Calu3 (cell line): ENCODE results near the gene ARHGEF19. TPM values are rescaled to one million over a fixed set of nuclear protein-coding genes. Genes with fewer than 3 reads are reported as not detected.
"Not testable (repeated sequence)": the region's sequence is repeated elsewhere in the genome, so short reads cannot be mapped to it uniquely, and the experiment has no call there.

Source experiments
- BruUV-seq: library from RNA; stranded (reverse); fragments of 400-500 nt; replicated peaks from 2 replicates; lab custom pipeline; 2021; lab: Mats Ljungman, UMichigan
- CTCF ChIA-PET: fragments of 300-600 bp; sonication (Branson Sonifier 250); formaldehyde crosslinking; loops from one replicate; lab custom pipeline; 2022; ENCODE audit warnings: antibody characterized with exemption; lab: Charles Lee
- DNase-seq: peaks from one replicate; pipeline ENCODE4 v3.0.0; 2022
- H3K27ac Mint-ChIP-seq: one replicate; pipeline ENCODE4 v1.8.0; 2022; ENCODE audit warnings: mixed read lengths; ENCODE audit not compliant: unreplicated experiment
- H3K27me3 Mint-ChIP-seq: one replicate; pipeline ENCODE4 v1.8.0; 2022; ENCODE audit warnings: mixed read lengths; ENCODE audit not compliant: unreplicated experiment
- H3K36me3 Mint-ChIP-seq: one replicate; pipeline ENCODE4 v1.8.0; 2022; ENCODE audit warnings: mild to moderate bottlenecking, moderate library complexity, mixed read lengths; ENCODE audit not compliant: insufficient read depth, unreplicated experiment
- H3K4me1 Mint-ChIP-seq: one replicate; pipeline ENCODE4 v1.8.0; 2022; ENCODE audit warnings: mild to moderate bottlenecking, low read depth, mixed read lengths; ENCODE audit not compliant: unreplicated experiment
- H3K4me3 Mint-ChIP-seq: one replicate; pipeline ENCODE4 v1.8.0; 2022; ENCODE audit warnings: mild to moderate bottlenecking, low read depth, moderate library complexity, mixed read lengths; ENCODE audit not compliant: unreplicated experiment
- H3K9me3 Mint-ChIP-seq: one replicate; pipeline ENCODE4 v1.8.0; 2022; ENCODE audit warnings: low read depth, mixed read lengths; ENCODE audit not compliant: unreplicated experiment
- intact Hi-C: fragments of 100-400 bp; cut with micrococcal nuclease; formaldehyde crosslinking; loops from one replicate; pipeline ENCODE4 v1.10.0; 2022; ENCODE audit not compliant: unreplicated experiment
- total RNA-seq: library from RNA; stranded (reverse); gene quantifications from 2 replicates; pipeline ENCODE4 v1.2.3, GENCODE V29; 2022
- TF ChIP-seq, protein P1 (sequence below): fragments of 200-600 bp; IDR thresholded peaks from one replicate; pipeline ENCODE4 v1.8.0; 2022; ENCODE audit warnings: antibody characterized with exemption; ENCODE audit not compliant: unreplicated experiment

ARHGEF19 gene
- total RNA-seq, 1 experiment from 2014 or later: 17.2 TPM

- no TSS peak for BruUV-seq
- Mint-ChIP-seq H3K9me3 (no peaks in the 10 kb centered on the region), H3K36me3 (peaks cover 8% of the 10 kb centered on the region), H3K27me3 (no peaks in the 10 kb centered on the region), H3K4me1 (no peaks in the 10 kb centered on the region), H3K27ac (no peak overlapping the region), H3K4me3 (no peak overlapping the region)
- intact Hi-C loops: no loop called here
- TF ChIP-seq, protein P1, sequence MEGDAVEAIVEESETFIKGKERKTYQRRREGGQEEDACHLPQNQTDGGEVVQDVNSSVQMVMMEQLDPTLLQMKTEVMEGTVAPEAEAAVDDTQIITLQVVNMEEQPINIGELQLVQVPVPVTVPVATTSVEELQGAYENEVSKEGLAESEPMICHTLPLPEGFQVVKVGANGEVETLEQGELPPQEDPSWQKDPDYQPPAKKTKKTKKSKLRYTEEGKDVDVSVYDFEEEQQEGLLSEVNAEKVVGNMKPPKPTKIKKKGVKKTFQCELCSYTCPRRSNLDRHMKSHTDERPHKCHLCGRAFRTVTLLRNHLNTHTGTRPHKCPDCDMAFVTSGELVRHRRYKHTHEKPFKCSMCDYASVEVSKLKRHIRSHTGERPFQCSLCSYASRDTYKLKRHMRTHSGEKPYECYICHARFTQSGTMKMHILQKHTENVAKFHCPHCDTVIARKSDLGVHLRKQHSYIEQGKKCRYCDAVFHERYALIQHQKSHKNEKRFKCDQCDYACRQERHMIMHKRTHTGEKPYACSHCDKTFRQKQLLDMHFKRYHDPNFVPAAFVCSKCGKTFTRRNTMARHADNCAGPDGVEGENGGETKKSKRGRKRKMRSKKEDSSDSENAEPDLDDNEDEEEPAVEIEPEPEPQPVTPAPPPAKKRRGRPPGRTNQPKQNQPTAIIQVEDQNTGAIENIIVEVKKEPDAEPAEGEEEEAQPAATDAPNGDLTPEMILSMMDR: no peak
- CTCF ChIA-PET: interaction anchor here (0.6 kb wide), 1 partner anchor 192 kb away, joined by 3 read pairs; no protein-coding TSS in a partner anchor
- DNase-seq: no peak
Measured at GRCh38 chr1:16199700-16200099, 12.8 kb downstream of the ARHGEF19 start.

DNA sequence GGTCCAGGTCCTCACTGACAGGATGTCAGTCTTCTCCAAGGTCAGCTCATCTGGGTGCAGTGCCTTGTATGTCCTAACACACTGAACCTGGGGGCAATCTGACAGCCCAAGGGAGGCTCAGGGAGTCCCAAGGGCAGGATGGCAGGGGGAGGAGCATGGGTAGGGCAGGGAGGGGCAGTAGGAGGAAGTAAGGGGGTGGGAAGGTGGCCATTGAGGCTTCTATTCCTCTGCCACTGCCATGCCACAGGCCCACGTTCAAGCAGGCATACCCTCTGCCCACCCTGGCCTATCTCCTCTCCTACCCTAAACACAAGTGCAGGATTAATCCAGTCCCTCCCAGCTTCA, 13.3 kb downstream of the ARHGEF19 start:
- CTCF ChIA-PET: no interaction called here
- no TSS peak for BruUV-seq

GRCh38 chr1:16198444-16199156, 13.9 kb downstream of the ARHGEF19 start:
- intact Hi-C loops: no loop called here
- no peaks in the 10 kb centered on the region for H3K4me1 Mint-ChIP-seq
- BruUV-seq: no TSS peak

More for the DNA sequence above, 13.3 kb downstream of the ARHGEF19 start:
- intact Hi-C loops: no loop called here
- peaks cover 5% of the 10 kb centered on the region for H3K36me3 Mint-ChIP-seq
- no peaks in the 10 kb centered on the region for H3K4me1 Mint-ChIP-seq
- H3K9me3 Mint-ChIP-seq: no peaks in the 10 kb centered on the region
- DNase-seq: no peak
- H3K4me3 Mint-ChIP-seq: no peak overlapping the region
- TF ChIP-seq, protein P1: no peak
- H3K27me3 Mint-ChIP-seq: no peaks in the 10 kb centered on the region
- peak overlapping the region; percentile 54 for H3K27ac Mint-ChIP-seq

GRCh38 chr1:16196874-16197273, 15.6 kb downstream of the ARHGEF19 start:
- intact Hi-C loops: no loop called here
- no peaks in the 10 kb centered on the region for H3K27me3 Mint-ChIP-seq
- H3K4me3 Mint-ChIP-seq: no peak overlapping the region
- no peaks in the 10 kb centered on the region for H3K9me3 Mint-ChIP-seq
- no peaks in the 10 kb centered on the region for H3K4me1 Mint-ChIP-seq
- CTCF ChIA-PET: no interaction called here
- BruUV-seq: no TSS peak
- DNase-seq: no peak
- no peak overlapping the region for H3K27ac Mint-ChIP-seq
- TF ChIP-seq, protein P1: no peak
- no peaks in the 10 kb centered on the region for H3K36me3 Mint-ChIP-seq

More at GRCh38 chr1:16198444-16199156, 13.9 kb downstream of the ARHGEF19 start:
- Mint-ChIP-seq H3K27me3 (no peaks in the 10 kb centered on the region), H3K9me3 (no peaks in the 10 kb centered on the region), H3K27ac (peak overlapping the region; percentile 54), H3K4me3 (no peak overlapping the region), H3K36me3 (peaks cover 4% of the 10 kb centered on the region)
- TF ChIP-seq, protein P1: no peak
- CTCF ChIA-PET: no interaction called here
- no peak for DNase-seq

DNA sequence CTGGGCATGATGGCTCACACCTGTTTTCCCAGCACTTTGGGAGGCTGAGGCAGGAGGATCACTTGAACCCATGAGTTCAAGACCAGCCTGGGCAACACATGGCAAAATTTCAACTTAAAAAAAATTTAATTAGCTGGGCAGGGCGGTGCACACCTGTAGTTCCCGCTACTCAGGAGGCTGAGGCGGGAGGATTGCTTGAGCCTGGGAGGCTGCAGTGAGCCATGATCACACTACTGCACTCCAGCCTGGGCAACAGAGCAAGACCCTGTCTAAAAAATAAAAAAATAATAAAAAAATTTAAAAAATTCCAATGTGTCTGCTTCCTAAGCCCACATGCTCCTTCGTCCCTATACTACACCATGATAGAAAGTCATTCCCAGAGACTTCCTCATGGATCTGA, 16.3 kb downstream of the ARHGEF19 start:
- H3K9me3 Mint-ChIP-seq, H3K27ac Mint-ChIP-seq, H3K36me3 Mint-ChIP-seq, CTCF ChIA-PET, H3K27me3 Mint-ChIP-seq, intact Hi-C loops, DNase-seq, H3K4me3 Mint-ChIP-seq, H3K4me1 Mint-ChIP-seq, BruUV-seq: not testable (repeated sequence)
